Activated CD4-positive, CD25-positive, alpha-beta regulatory T cell treated with anti-CD3 and anti-CD28 coated beads, Interleukin-2, amount 50 U/mL, for 16 hours (primary cell): ENCODE measurements around the gene NFXL1.
A peak's percentile ranks its signal among the peaks of the same experiment; 100 is the strongest.
"Not testable (repeated sequence)": the region's sequence is repeated elsewhere in the genome, so short reads cannot be mapped to it uniquely, and the experiment has no call there.

Experiments
- DNase-seq: peaks from one replicate; pipeline ENCODE4 v3.0.0-alpha.2; 2020; ENCODE audit warnings: low read depth, low spot score

The NFXL1 gene

DNA sequence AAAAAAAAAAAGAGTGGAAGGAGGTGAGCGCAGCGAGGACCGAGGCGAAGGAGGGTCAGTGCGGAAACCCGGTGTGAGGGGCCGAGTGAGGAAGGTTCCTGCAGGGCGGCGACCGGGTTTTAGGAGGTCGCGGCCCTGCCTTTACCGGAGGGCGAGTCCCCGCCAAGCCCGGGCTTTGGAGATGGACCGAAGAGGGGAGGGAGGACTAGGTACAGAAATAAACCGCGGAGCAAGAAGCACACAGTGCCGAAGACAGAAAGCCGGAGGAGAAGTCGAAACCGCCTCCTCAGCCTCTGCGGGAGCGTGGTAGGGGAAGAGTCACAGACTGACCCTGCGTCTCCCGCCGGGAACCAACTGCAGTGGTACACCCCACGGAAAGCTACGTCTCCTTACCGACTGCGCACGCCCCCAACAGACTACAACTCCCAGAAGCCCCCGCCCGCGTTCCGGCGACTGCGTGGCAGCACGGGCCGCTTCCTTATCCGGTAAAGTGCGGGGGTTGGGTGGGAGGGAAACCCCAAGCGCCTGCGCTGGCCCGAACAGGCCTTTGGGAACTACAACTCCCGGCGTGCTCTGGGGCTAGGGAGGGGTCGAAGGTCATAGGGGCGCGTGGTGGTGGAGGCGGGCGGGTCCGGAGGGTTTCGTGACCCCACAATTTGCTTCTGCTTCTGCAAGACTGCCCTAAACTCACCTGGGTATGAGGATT, at the start of gene NFXL1:
TSS of gene NFXL1 (minus strand) at position 364 of the 706 bp plus-strand sequence. CDS start 380 bp downstream, outside the sequence.
- peak; percentile 91 for DNase-seq

DNA sequence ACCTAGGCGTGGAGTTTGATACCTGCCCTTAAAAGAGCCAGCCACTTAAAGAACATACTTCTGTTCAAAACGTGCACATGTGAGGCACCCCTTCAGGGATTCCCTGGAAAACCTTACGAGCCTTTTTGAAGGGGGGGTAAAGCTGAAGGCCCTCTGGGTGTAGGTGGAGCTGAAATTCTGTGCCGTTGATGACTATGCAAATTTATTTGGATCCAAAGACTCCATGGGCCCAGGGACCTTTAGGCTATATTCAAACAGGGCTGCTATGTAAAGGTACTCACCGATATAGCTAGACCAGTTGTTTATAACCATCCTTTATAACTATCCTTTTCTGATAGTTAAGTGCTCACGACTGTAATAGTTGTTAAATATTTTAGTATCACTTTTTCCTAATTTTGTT, 40.3 kb upstream of the NFXL1 start:
- no peak for DNase-seq

DNA sequence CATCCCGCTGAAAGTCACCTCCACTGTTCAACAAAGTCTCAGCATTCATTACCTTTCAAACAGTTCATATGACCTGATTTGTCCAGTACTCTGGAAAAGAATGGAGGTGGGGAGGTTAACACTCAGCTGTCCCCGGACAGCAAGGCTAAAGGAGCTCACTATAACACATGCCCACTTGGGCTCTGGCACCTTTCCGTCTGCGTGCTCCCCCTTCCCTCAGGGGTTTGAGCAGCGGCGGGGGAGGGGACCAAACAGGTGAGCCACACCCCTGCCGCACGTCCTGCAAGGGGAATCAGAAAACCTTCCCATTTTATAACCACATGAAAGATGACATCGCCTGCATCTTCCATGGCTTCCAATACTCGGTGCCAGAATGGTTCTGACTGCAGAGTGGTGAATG, 39.9 kb upstream of the NFXL1 start:
- no peak for DNase-seq

DNA sequence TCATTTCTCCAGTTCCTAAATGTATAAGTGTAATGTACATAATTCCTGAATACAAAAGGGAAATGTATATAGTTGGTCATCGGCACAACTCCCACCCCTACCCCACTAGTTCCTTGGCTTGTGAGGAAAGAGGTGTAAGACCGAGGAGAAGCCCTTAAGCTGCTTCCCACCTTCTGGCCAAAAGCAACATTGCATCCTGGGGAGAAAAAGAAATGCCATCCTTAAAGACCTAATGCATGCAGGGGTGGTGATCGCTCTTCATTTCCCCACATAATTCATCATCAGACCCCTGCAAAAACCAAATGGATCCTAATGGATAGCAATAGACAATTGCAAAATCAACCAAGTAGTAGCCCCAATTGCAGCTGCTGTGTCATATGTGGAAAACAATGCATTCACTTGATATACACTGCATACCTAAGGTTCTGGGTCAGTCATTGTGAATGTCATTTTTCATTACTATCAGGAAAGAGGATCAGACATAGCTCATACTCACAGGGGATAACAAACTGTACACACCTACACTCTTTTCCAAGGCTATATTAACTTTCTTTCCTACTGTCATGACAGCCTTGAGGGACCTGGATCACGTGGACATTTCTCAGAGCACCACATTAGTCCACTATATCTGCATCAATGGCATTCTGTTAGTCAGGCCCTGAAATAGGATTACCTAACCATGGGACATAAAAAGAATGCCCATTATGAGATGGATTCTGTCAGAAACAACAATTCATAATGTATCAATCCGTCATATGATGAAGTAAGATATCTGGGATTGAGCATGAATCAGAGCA, 31.7 kb upstream of the NFXL1 start:
- DNase-seq: no peak

DNA sequence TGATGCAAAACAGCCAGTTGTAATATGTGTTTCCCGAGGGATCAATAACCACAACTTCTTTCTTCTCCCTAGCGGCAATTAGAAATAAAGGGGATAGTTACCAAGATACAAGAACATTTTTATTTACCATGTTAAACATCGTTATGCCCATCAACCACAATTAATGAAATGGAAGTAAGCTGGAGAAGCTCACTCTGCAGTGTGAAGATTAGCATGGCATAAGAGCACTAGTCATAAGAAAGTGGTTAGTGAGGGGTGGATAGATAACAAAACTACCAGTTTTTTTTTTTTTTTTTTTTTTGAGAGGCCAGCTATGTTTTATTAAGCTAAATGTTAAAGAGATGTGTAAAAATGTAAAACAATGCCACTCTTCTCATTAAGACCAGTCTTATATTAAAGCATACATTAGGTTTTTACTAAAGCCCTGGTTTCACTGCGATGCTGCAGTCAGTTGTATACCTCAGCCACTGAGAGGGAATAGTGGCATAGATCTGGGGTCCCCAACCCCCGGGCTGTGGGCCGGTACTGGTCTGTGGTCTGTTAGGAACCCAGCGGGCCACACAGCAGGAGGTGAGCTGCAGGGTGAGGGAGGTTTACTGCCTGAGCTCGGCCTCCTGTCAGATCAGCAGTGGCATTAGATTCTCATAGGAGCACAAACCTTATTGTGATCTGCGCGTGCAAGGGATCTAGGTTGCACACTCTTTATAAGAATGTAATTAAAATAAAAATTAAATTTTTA, 27.9 kb upstream of the NFXL1 start:
- DNase-seq: no peak

DNA sequence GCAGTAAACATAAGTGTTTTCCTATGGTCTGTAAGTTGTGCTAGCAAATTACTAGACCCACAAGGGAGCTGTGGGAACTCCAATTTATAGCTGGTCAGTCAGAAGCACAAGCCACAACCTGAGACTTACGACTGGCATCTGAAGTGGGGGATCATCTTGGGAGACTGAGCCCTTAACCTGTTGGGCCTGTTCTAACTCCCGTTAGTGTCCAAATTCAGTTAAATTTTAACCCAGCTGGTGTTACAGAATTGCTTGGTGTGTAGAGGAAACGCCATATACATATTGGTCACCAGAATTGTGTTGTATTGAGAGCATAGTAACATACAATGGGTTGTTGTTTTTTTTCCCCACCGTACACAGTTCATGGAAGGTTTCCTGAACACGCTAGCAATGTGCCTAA, 25.1 kb upstream of the NFXL1 start:
- no peak for DNase-seq

DNA sequence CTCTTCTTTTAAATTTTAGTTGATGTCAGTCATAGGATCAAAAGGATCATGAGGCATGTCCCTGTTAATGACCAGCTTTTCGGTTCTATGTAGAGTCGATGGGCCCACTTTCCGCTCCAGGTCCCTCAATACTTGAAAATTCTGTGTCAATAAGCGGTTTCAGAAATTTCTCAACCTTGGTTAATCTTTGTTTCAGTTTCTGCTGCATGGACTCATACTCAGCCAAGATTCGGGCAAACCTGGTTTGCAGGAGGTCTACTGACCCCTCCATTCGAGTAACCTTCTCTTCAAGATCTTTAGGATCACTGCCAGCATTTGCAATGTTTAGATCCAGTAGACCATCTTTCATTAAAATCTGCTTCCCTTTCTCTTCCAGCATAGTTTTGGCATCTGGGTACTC, 22.0 kb upstream of the NFXL1 start:
- DNase-seq: no peak

DNA sequence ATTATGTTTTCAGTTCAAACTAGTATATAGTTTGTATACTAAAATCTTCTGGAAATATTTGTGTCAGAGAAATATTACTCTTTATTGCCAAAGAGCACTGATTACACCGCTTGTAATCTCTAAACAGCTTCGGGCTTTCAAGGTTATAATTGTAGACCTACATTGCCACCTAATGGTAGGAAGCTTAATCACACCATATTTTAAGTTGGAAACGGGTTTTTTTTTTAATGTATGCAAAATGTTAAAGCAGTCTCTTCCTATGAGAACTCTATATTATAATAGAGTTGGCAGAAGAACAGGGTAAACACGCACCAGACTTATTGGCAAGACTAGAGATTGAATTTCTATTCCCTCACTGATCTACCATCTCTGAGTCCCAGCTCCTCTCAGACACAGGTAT, 19.5 kb upstream of the NFXL1 start:
- no peak for DNase-seq

DNA sequence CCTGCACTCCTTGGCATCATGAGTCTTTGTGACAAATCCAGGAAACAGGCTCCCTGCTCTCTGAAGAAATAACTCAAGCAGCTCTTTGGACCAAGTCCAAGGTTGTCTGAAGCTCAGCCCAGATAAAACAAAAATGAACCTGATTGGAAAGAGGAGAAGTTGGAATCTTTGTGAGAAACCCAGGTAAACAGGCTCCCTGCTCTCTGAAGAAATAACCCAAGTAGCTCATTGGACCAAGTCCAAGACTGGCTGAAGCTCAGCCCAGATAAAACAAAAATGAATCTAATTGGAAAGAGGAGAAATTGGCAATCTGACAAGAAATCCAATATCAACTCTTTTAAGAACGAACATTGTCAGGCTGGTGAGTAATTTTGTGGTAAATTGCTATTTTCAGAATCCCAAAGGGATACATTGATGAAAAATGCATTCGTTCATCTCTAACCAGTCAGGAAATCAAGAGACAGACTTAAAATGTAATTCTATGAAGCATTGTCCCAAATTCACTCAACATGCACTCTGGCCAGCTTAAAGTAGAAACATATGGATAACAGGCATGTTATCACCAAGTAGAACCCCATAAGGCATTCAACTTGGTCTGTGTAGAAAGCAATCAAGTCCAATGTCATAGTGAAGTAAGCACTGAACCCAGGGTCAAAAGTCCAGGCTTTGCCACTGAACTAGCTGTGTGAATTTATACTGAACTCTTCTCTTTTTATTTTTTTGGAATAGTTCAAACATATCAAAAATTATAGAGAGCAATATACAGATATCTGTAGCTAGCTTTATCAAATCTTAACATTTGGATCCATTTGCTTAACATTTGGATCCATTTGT, 16.8 kb upstream of the NFXL1 start:
- no peak for DNase-seq

DNA sequence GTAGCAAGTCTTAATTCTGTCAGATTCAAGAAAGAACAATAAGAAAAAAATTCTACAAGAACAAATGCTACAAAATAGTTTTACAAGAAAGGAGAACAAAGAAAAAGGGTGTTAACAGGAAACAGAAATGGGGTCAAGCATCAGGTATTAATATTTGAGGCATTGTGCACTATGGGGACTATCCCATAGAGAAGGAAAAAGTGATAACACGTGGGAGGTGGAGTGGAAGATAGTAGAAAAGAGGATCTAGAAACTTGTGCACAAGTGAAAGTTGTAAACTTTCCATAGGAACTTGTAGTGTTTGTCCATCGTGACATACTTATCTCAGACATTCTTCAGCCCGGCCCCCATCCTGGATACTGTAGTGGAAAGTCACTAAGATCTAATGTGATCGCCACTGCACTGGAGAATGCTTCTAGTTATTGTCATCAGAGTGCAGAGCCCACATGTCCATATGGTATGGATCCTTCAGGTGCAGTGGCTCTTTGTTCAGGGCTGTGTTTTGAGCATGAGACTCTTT, 15.4 kb upstream of the NFXL1 start:
- DNase-seq: no peak

DNA sequence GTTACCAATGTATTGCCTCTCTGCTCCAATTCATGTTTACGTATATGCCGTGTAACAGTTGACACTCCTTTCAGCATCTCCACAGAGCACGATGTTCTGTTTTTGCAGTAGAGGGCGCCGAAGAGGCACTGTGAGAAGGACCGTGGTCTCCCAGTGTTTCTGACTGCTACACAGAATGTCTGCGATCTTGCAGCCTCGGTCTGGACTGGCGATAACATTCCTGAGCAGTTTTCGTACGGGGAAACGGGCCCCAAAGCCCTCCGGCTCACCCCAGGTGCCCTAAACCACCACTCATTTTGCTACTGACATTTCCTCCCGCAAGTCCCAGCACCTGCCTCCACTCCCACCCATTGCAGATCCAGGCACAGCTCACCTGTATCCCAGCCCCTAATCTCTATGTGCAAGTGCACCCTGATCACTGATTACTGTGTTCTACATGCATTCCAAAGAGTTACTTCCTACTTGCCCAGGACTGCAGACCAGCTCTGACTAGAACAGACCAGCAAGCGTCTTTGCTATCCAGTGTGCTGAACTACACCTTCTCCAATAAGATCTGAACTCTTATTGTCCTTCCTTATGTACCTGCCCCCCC, 12.4 kb upstream of the NFXL1 start:
- DNase-seq: peak; percentile 21

DNA sequence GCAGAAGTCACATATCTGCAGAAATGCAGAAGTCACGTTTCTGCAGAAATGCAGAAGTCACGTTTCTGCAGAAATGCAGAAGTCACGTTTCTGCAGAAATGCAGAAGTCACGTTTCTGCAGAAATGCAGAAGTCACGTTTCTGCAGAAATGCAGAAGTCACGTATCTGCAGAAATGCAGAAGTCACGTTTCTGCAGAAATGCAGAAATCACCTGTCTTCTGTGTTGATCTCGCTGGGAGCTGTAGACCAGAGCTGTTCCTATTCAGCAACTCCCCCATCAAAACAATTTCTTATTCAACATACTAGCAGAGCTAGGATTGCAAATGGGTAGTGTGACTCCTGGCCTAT, 8.9 kb upstream of the NFXL1 start:
- not testable (repeated sequence) for DNase-seq

DNA sequence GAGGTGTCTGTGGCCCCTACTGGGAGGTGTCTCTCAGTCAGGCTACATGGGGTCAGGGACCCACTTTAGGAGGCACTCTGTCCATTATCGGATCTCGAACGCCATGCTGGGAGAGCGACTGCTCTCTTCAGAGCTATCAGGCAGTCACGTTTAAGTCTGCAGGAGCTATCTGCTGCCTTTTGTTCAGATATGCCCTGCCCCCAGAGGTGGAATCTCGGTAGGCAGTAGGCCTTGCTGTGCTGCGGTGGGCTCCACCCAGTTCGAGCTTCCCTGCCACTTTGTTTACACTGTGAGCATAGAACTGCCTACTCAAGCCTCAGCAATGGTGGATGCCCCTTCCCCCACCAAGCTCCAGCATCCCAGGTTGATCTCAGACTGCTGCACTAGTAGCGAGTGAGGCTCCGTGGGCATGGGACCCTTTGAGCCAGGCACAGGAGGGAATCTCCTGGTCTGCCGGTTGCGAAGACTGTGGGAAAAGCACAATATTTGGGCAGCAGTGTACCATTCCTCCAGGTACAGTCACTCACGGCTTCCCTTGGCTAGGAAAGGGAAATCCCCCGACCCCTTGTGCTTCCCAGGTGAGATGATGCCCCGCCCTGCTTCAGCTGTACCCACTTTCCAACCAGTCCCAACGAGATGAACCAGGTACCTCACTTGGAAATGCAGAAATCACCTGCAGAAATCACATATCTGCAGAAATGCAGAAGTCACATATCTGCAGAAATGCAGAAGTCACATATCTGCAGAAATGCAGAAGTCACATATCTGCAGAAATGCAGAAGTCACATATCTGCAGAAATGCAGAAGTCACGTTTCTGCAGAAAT, 8.3 kb upstream of the NFXL1 start:
- not testable (repeated sequence) for DNase-seq

DNA sequence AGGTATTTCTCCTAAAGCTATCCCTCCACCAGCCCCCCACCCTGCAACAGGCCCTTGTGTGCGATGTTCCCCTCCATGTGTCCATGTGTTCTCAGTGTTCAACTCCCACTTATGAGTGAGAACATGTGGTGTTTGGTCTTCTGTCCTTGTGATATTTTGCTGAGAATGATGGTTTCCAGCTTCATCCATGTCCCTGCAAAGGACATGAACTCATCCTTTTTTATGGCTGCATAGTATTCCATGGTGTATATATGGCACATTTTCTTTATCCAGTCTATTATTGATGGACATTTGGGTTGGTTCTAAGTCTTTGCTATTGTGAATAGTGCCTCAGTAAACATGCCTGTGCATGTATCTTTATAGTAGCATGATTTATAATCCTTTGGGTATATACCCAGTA, 2.8 kb upstream of the NFXL1 start:
- not testable (repeated sequence) for DNase-seq

DNA sequence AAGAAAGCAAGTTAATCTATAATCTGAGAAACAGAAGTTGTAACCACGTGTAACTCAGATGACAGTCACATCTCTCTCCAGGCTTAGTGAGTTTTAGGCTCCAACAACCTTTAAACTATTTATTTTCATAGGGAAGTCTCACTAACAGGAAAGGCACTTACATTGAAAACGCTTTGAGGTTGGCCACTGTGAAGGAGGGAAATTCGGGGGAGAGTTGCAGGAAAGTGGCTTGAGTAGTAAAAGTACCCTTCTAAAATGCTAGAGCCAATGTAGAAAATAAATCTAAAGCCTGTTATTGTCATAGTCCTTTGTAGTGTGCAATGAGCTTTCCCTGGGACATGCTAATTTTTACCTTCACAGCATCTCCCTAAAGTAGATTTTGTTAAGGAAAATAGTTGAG, 995 bp upstream of the NFXL1 start:
- DNase-seq: no peak

DNA sequence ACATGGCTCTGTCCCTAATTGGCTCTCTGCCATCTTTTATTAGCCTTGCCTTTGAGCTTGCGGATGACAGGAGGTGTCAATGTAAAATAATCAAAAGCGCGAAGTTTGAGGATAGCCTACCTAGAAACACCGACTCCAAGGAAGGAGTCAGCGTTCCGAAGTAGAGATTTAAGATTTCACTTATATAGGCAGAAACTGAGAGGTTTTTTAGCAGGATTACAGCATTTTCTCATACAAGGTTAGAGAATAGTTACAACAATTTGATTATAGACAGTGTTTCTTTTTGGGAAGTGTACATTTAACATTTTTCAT, 499 bp upstream of the NFXL1 start:
- no peak for DNase-seq

DNA sequence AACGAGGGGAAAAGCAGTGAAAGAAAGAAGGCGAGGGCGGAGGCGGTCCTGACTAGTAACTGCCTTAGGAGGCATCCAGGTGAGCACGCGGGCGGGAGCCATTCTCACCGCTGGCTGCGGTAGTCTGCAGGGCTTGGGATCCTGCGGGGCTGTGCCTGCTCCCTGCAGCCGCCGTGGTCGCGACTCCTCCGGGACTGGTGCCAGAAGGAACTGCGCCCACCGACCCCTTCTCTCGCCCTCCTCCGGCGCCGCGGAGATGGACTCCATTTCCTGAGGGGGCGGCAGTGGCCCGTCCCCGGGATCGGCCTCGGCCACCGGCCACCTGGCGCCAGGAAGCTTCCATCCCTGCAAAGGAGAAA, 543 bp downstream of the NFXL1 start:
- peak; percentile 2 for DNase-seq

DNA sequence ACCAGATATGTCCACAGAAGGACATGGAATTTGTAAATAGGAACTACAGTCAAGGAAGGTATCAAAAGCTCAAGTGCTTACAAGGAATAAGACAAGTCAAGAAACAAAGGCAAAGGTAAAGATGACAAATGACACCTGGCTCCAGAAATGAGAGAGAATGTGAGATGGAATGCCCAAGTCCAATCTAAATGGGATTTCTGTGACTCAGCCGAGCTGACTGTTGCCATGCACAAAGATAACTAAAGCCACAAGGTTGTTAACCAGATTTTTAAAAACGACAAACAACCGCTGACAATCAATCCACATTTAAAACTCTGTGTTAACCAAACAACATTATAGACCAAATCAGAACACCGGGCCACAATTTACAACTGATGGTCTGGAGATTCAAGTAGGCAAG, 1.1 kb downstream of the NFXL1 start:
- no peak for DNase-seq

DNA sequence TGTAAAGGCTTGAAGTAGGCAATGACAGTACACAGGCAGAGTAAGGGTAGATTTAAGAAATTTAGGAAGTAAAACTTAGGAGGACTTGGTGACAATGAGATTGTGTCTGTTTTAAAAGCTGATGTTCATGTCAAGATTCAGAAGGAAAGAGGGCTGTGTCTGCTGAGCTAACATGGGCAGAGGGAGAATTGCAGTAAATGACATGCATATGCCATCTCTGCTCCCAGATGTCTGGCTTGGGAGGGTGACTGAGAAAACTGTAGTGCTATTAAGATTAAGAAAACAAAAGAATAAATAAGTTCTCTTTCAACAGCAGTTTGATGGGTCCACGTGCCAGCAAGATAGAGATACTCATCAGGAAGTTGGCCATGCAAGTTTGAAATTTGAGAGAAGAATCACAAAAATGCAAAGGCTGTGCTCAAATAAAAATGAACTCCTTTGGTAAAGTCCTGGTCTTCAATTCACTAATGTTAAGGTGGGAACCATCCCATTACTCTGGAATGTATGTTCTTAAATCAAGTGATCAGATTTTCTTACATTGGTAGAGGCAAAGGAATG, 7.2 kb downstream of the NFXL1 start:
- no peak for DNase-seq

DNA sequence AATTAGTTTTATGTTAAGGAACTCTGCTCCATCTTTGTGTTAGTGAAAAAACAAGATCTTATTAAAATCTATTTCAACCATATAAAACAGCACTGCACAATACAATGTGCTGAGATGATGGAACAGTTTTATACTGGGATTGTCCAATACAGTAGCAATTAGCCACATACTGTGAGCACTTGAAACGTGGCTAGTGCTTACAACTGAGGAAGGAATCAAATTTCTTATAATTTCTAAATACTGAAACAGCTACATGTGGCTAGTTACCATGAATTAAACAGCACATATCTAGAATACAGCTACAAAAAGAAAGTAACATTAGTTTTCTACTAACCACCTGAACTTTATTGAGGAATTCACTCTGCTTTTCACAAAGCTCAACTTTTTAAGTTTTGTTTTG, 14.7 kb downstream of the NFXL1 start:
- no peak for DNase-seq
